ENCODE measurements around the gene EPHB2. TPM values are rescaled to one million over a fixed set of nuclear protein-coding genes. Genes with fewer than 3 reads are reported as not detected.
A peak's percentile ranks its signal among the peaks of the same experiment; 100 is the strongest.

Gene EPHB2
- total RNA-seq, 1 donor: 24.9 TPM

DNA sequence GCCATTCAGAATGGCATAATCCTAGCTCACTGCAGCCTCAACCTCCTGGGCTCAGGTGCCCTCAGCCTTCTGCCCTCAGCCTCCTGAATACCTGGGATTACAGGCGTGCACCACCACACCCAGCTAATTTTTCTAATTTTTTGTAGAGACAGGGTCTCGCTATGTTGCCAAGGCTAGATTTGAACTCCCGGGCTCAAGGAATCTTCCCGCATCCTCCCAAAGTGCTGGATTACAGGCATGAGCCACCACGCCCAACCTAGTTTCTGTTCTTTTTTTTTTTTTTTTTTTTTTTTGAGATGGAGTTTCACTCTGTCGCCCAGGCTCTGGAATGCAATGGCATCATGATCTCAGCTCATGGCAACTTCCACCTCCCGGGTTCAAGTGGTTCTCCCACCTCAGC is 153.1 kb downstream of the EPHB2 start:
- DNase-seq (ENCODE audit: low read depth): no peak
- TF ChIP-seq, protein P1, sequence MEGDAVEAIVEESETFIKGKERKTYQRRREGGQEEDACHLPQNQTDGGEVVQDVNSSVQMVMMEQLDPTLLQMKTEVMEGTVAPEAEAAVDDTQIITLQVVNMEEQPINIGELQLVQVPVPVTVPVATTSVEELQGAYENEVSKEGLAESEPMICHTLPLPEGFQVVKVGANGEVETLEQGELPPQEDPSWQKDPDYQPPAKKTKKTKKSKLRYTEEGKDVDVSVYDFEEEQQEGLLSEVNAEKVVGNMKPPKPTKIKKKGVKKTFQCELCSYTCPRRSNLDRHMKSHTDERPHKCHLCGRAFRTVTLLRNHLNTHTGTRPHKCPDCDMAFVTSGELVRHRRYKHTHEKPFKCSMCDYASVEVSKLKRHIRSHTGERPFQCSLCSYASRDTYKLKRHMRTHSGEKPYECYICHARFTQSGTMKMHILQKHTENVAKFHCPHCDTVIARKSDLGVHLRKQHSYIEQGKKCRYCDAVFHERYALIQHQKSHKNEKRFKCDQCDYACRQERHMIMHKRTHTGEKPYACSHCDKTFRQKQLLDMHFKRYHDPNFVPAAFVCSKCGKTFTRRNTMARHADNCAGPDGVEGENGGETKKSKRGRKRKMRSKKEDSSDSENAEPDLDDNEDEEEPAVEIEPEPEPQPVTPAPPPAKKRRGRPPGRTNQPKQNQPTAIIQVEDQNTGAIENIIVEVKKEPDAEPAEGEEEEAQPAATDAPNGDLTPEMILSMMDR (IDR thresholded peaks at IDR 0.05; ENCODE audit: insufficient read depth, low read length): no peak
- no peak overlapping the region for H3K4me3 ChIP-seq (ENCODE audit: low read depth, low read length)

GRCh38 chr1:22864886-22865285 is 154.2 kb downstream of the EPHB2 start:
- DNase-seq (ENCODE audit: low read depth): no peak
- no peak overlapping the region for H3K4me3 ChIP-seq (ENCODE audit: low read depth, low read length)
- TF ChIP-seq, protein P1 (IDR thresholded peaks at IDR 0.05; ENCODE audit: insufficient read depth, low read length): no peak

- DNase-seq (ENCODE audit: low read depth): no peak
- no peak overlapping the region for H3K4me3 ChIP-seq (ENCODE audit: low read depth, low read length)
- TF ChIP-seq, protein P1 (IDR thresholded peaks at IDR 0.05; ENCODE audit: insufficient read depth, low read length): no peak
These were observed 155.1 kb downstream of the EPHB2 start for GRCh38 chr1:22865736-22866135.

- TF ChIP-seq, protein P1 (IDR thresholded peaks at IDR 0.05; ENCODE audit: insufficient read depth, low read length): no peak
- H3K4me3 ChIP-seq (ENCODE audit: low read depth, low read length): no peak overlapping the region
- DNase-seq (ENCODE audit: low read depth): no peak
These were observed 156.2 kb downstream of the EPHB2 start for GRCh38 chr1:22866868-22867267.

GRCh38 chr1:22868331-22868730 is 157.7 kb downstream of the EPHB2 start:
- peak; percentile 62 for DNase-seq (ENCODE audit: low read depth)
- TF ChIP-seq, protein P1 (IDR thresholded peaks at IDR 0.05; ENCODE audit: insufficient read depth, low read length): no peak
- no peak overlapping the region for H3K4me3 ChIP-seq (ENCODE audit: low read depth, low read length)

- no peak for DNase-seq (ENCODE audit: low read depth)
- TF ChIP-seq, protein P1 (IDR thresholded peaks at IDR 0.05; ENCODE audit: insufficient read depth, low read length): no peak
- H3K4me3 ChIP-seq (ENCODE audit: low read depth, low read length): no peak overlapping the region
These were observed 158.7 kb downstream of the EPHB2 start for GRCh38 chr1:22869325-22869724.

GRCh38 chr1:22870201-22870871 is 159.7 kb downstream of the EPHB2 start:
- TF ChIP-seq, protein P1 (IDR thresholded peaks at IDR 0.05; ENCODE audit: insufficient read depth, low read length): no peak
- peak; percentile 46 for DNase-seq (ENCODE audit: low read depth)
- H3K4me3 ChIP-seq (ENCODE audit: low read depth, low read length): no peak overlapping the region
